ENCODE results near the gene PRM2. TPM values are rescaled to one million over a fixed set of nuclear protein-coding genes. Genes with fewer than 3 reads are reported as not detected.

PRM2 gene
- total RNA-seq, 1 donor from 2014 or later, result not detected

DNA sequence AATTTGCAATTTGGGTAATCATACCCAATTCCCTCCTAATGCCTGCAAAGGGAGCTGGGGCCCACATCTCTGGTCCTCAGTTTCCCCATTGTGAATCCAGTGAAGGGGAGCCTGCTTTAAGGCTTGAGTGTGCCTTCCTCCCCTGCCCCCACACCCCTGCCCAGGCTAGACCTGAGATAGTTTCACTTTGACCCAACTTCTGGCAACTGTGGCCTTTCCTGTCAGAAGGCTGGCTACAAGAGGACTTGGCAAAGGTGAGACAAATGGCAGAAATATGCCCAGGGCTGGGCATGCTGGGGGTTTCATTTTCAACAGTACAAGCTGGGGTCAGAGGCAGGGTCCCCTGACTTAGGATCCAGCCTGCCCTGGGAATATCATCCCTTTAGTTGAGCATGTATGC, 30.3 kb downstream of the PRM2 start:
- H3K4me3 Mint-ChIP-seq (ENCODE audit: unreplicated experiment), result no peak overlapping the region
- no peak for TF ChIP-seq CTCF (IDR thresholded peaks at IDR 0.05; ENCODE audit: partially characterized antibody, unreplicated experiment)
- peaks cover 4% of the 10 kb centered on the region for H3K27me3 Mint-ChIP-seq (ENCODE audit: unreplicated experiment)
- peaks cover 7% of the 10 kb centered on the region for H3K9me3 Mint-ChIP-seq (ENCODE audit: unreplicated experiment)
- H3K27ac Mint-ChIP-seq (ENCODE audit: unreplicated experiment), result no peak overlapping the region
- no peaks in the 10 kb centered on the region for H3K4me1 Mint-ChIP-seq (ENCODE audit: low read depth, unreplicated experiment)
- H3K36me3 Mint-ChIP-seq (ENCODE audit: unreplicated experiment), result no peaks in the 10 kb centered on the region
- DNase-seq, result no peak

- Mint-ChIP-seq H3K9me3 (ENCODE audit: unreplicated experiment) (peaks cover 7% of the 10 kb centered on the region), H3K36me3 (ENCODE audit: unreplicated experiment) (no peaks in the 10 kb centered on the region), H3K4me1 (ENCODE audit: low read depth, unreplicated experiment) (no peaks in the 10 kb centered on the region), H3K4me3 (ENCODE audit: unreplicated experiment) (no peak overlapping the region), H3K27ac (ENCODE audit: unreplicated experiment) (no peak overlapping the region), H3K27me3 (ENCODE audit: unreplicated experiment) (no peaks in the 10 kb centered on the region)
- no peak for TF ChIP-seq CTCF (IDR thresholded peaks at IDR 0.05; ENCODE audit: partially characterized antibody, unreplicated experiment)
- no peak for DNase-seq
These were observed 31.0 kb downstream of the PRM2 start for GRCh38 chr16:11245222-11245737.

DNA sequence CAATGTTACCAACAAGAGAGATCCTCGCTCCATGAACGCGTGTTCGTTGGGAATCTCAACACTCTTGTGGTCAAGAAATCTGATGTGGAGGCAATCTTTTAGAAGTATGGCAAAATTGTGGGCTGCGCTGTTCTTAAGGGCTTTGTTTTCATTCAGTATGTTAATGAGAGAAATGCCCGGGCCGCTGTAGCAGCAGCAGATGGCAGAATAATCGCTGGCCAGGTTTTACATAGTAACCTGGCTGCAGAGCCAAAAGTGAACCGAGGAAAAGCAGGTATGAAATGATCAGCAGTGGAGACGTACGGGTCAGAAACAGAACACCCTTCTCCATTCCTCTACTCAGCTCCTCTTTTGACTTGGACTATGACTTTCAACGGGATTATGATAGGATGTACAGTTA, 33.6 kb downstream of the PRM2 start:
- Mint-ChIP-seq H3K4me3 (ENCODE audit: unreplicated experiment) (no peak overlapping the region), H3K4me1 (ENCODE audit: low read depth, unreplicated experiment) (no peaks in the 10 kb centered on the region), H3K36me3 (ENCODE audit: unreplicated experiment) (no peaks in the 10 kb centered on the region), H3K27me3 (ENCODE audit: unreplicated experiment) (peaks cover 5% of the 10 kb centered on the region), H3K27ac (ENCODE audit: unreplicated experiment) (no peak overlapping the region), H3K9me3 (ENCODE audit: unreplicated experiment) (peaks cover 3% of the 10 kb centered on the region)
- TF ChIP-seq CTCF (IDR thresholded peaks at IDR 0.05; ENCODE audit: partially characterized antibody, unreplicated experiment), result no peak
- no peak for DNase-seq

GRCh38 chr16:11241480-11242204, 34.6 kb downstream of the PRM2 start:
- H3K4me1 Mint-ChIP-seq (ENCODE audit: low read depth, unreplicated experiment), result no peaks in the 10 kb centered on the region
- no peak for DNase-seq
- TF ChIP-seq CTCF (IDR thresholded peaks at IDR 0.05; ENCODE audit: partially characterized antibody, unreplicated experiment), result no peak
- H3K9me3 Mint-ChIP-seq (ENCODE audit: unreplicated experiment), result peaks cover 3% of the 10 kb centered on the region
- peaks cover 5% of the 10 kb centered on the region for H3K27me3 Mint-ChIP-seq (ENCODE audit: unreplicated experiment)
- no peak overlapping the region for H3K4me3 Mint-ChIP-seq (ENCODE audit: unreplicated experiment)
- no peak overlapping the region for H3K27ac Mint-ChIP-seq (ENCODE audit: unreplicated experiment)
- no peaks in the 10 kb centered on the region for H3K36me3 Mint-ChIP-seq (ENCODE audit: unreplicated experiment)

All from glutamatergic neuron (in vitro differentiated cells).